ENCODE data around the gene LCE4A.

- TF ChIP-seq CTCF (IDR thresholded peaks at IDR 0.05; ENCODE audit: insufficient read depth, low read length, poor library complexity, severe bottlenecking) (no peak), EZH2phosphoT487 (conservative IDR thresholded peaks at IDR 0.05; ENCODE audit: low read length) (no peak)
Observed at GRCh38 chr1:152757747-152758146, 49.8 kb downstream of the LCE4A start, which contains the start of gene KPRP.
